Spleen (tissue), 7 donors: ENCODE results near the gene COQ4.

Source experiments
- CTCF ChIP-seq, 11 experiments: fragments of 200-600 bp in 7 of 11; fragments of 450-650 bp in 4 of 11; sonication (generic) in 4 of 11; IDR thresholded peaks in 8 of 11; conservative IDR thresholded peaks in 3 of 11; 1 replicate in 7 of 11; 2 replicates in 4 of 11; pipeline versions ENCODE4 v1.4.0 to v1.8.0; 2016 to 2021; ENCODE audit warnings: antibody characterized with exemption in 11 of 11, inconsistent platforms in 4 of 11, mild to moderate bottlenecking in 1 of 11
- POLR2A ChIP-seq, 3 donors: fragments of 450-650 bp; IDR thresholded peaks; one replicate each; pipeline ENCODE4 v1.5.1; 2017; ENCODE audit warnings: antibody characterized with exemption in 3 of 3, mild to moderate bottlenecking in 1 of 3
- POLR2AphosphoS5 ChIP-seq, 3 donors: sonication (generic); formaldehyde crosslinking; IDR thresholded peaks; one replicate each; pipeline ENCODE4 v1.5.1; 2017; ENCODE audit warnings: antibody characterized with exemption in 3 of 3
- donor health status: DM: no; HTN: no; CAD: no; lungs with moderate emphysema.
- donor health status: DM: no; HTN: no; CAD: no.
- donor health status: DM: no; HTN: no; CAD: no.

DNA sequence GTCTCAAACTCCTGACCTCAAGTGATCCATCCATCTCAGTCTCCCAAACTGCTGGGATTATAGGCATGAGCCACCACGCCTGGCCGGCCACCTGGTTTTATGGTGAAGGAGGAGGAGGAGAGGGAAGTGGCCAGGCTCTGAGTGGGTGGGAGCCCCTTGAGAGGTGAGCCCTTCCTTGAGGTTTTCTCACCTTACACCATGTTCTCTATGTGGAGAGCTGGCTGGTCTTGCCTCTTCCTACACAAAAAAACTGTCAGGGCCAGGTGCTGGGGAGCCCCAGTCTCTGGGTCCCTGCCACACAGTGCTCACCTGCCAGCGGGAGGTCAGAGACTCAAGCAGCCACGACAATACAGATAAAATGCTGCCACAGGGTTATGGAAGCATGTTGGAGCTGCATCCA, 28.5 kb upstream of the COQ4 start:
- TF ChIP-seq CTCF (IDR thresholded peaks at IDR 0.05 in 8 of 11, conservative IDR thresholded peaks at IDR 0.05 in 3 of 11) (no peak), POLR2A (IDR thresholded peaks at IDR 0.05) (no peak), POLR2AphosphoS5 (IDR thresholded peaks at IDR 0.05) (no peak)
